A549 (cell line): ENCODE results near the gene RBBP7. TPM values are rescaled to one million over a fixed set of nuclear protein-coding genes. Genes with fewer than 3 reads are reported as not detected.

Source experiments
- ATAC-seq, 2 experiments: fragments of 200-7000 bp in 1 of 2; fragments of >200 bp in 1 of 2; cut with Nextera tagmentation in 1 of 2; cut with Tn5 transposase in 1 of 2; 3 replicates each; pipeline versions ENCODE4 v1.8.0 to v1.9.1; 2018 to 2020; ENCODE audit warnings: mild to moderate bottlenecking in 1 of 2, moderate library complexity in 1 of 2
- CTCF ChIA-PET: fragments of 300-600 bp; sonication (Branson Sonifier 250); formaldehyde crosslinking; extraction: SDS; loops from one replicate; lab custom pipeline; 2021; ENCODE audit warnings: antibody characterized with exemption, inconsistent platforms; lab: Yijun Ruan, JAX
- POLR2A ChIA-PET: fragments of 350-600 bp; formaldehyde crosslinking; extraction: SDS; loops from one replicate; lab custom pipeline; 2021; ENCODE audit warnings: antibody characterized with exemption, inconsistent platforms; lab: Yijun Ruan, JAX
- DNase-seq, 2 experiments: peaks; one replicate each; pipeline versions ENCODE4 v3.0.0 to v3.0.0-alpha.2; 2011 to 2016; ENCODE audit warnings: low read depth in 1 of 2, low spot score in 1 of 2
- FAIRE-seq: peaks from 2 replicates; lab custom pipeline; 2011; peaks lifted over from hg19 to GRCh38; lab: Jason Lieb, UNC
- H3K27ac ChIP-seq, 2 experiments: fragments of >200 bp; sonication (Bioruptor Twin); formaldehyde crosslinking; 3 replicates each; pipeline ENCODE4 v1.5.1; 2016 to 2017
- H3K4me1 ChIP-seq: fragments of >200 bp; sonication (Bioruptor Twin); formaldehyde crosslinking; 3 replicates; pipeline ENCODE4 v1.6.1; 2016
- H3K4me2 ChIP-seq: fragments of >200 bp; sonication (Bioruptor Twin); formaldehyde crosslinking; 3 replicates; pipeline ENCODE4 v1.6.1; 2016
- H3K4me3 ChIP-seq: fragments of >200 bp; sonication (Bioruptor Twin); formaldehyde crosslinking; 3 replicates; pipeline ENCODE4 v1.5.1; 2016
- H3K9me3 ChIP-seq: fragments of >200 bp; sonication (Bioruptor Twin); formaldehyde crosslinking; 3 replicates; pipeline ENCODE4 v1.6.1; 2016
- ATOH8 ChIP-seq: fragments of 250-450 bp; sonication (Bioruptor Pico); IDR thresholded peaks from 2 replicates; pipeline ENCODE4 v1.5.0; 2020; ENCODE audit warnings: low read depth, mild to moderate bottlenecking, moderate library complexity
- CEBPB ChIP-seq, 2 experiments: fragments of >200 bp in 1 of 2; sonication (Bioruptor Twin) in 1 of 2; formaldehyde crosslinking in 1 of 2; IDR thresholded peaks; 2 replicates each; pipeline ENCODE4 v1.6.1; 2012 to 2016
- CHD2 ChIP-seq: fragments of 150-350 bp; IDR thresholded peaks from 2 replicates; pipeline ENCODE4 v1.6.1; 2014; ENCODE audit warnings: low read length; ENCODE audit not compliant: partially characterized antibody
- CHD4 ChIP-seq: fragments of 200-600 bp; sonication (generic); IDR thresholded peaks from 2 replicates; pipeline ENCODE4 v1.6.1; 2016; ENCODE audit warnings: antibody characterized with exemption, mild to moderate bottlenecking, borderline replicate concordance
- E2F6 ChIP-seq: IDR thresholded peaks from 2 replicates; pipeline ENCODE4 v1.6.1; 2012; ENCODE audit warnings: low read depth, borderline replicate concordance
- EHMT2 ChIP-seq: fragments of 200-600 bp; sonication (generic); IDR thresholded peaks from 2 replicates; pipeline ENCODE4 v1.6.1; 2016; ENCODE audit warnings: antibody characterized with exemption, low read depth, mild to moderate bottlenecking, moderate library complexity
- EP300 ChIP-seq, 2 experiments: fragments of >200 bp; sonication (Bioruptor Twin); formaldehyde crosslinking; IDR thresholded peaks; 2 replicates in 1 of 2; 3 replicates in 1 of 2; pipeline ENCODE4 v1.6.1; 2016 to 2017
- HMGXB4 ChIP-seq: fragments of 250-450 bp; sonication (Bioruptor Pico); IDR thresholded peaks from 2 replicates; pipeline ENCODE4 v1.5.0; 2021; ENCODE audit warnings: mild to moderate bottlenecking, moderate library complexity, borderline replicate concordance
- JUN ChIP-seq, 2 experiments: fragments of >200 bp; sonication (Bioruptor Twin); formaldehyde crosslinking; IDR thresholded peaks; 2 replicates in 1 of 2; 3 replicates in 1 of 2; pipeline ENCODE4 v1.6.1; 2016 to 2017
- KDM5A ChIP-seq: fragments of 200-600 bp; sonication (generic); IDR thresholded peaks from 2 replicates; pipeline ENCODE4 v1.6.1; 2016; ENCODE audit warnings: antibody characterized with exemption, mild to moderate bottlenecking
- MAFK ChIP-seq: fragments of 450-650 bp; IDR thresholded peaks from 2 replicates; pipeline ENCODE4 v1.6.1; 2014; ENCODE audit not compliant: partially characterized antibody
- MAX ChIP-seq: IDR thresholded peaks from 2 replicates; pipeline ENCODE4 v1.6.1; 2012
- MYC ChIP-seq: IDR thresholded peaks from 2 replicates; pipeline ENCODE4 v1.6.1; 2012; ENCODE audit warnings: mild to moderate bottlenecking, inconsistent platforms, low read length, improper control_type of control experiment, borderline replicate concordance
- NR3C1 ChIP-seq: fragments of >200 bp; sonication (Bioruptor Twin); formaldehyde crosslinking; IDR thresholded peaks from 3 replicates; pipeline ENCODE4 v1.6.1; 2017
- REST ChIP-seq: fragments of 200-600 bp; sonication (generic); IDR thresholded peaks from 2 replicates; pipeline ENCODE4 v1.6.1; 2016; ENCODE audit warnings: antibody characterized with exemption, mild to moderate bottlenecking, moderate library complexity
- SREBF2 ChIP-seq: fragments of 450-650 bp; IDR thresholded peaks from 2 replicates; pipeline ENCODE4 v1.6.1; 2014; ENCODE audit warnings: mild to moderate bottlenecking, moderate library complexity
- ZC3H11A ChIP-seq: fragments of 450-650 bp; IDR thresholded peaks from 2 replicates; pipeline ENCODE4 v1.6.1; 2014; ENCODE audit warnings: antibody characterized with exemption, mild to moderate bottlenecking
- ZFP36 ChIP-seq: fragments of 450-650 bp; IDR thresholded peaks from 2 replicates; pipeline ENCODE4 v1.6.1; 2014; ENCODE audit warnings: borderline replicate concordance; ENCODE audit not compliant: partially characterized antibody
- ZNF302 ChIP-seq: fragments of 250-450 bp; sonication (Bioruptor Pico); IDR thresholded peaks from 2 replicates; pipeline ENCODE4 v1.9.0; 2021; ENCODE audit warnings: inconsistent platforms, mild to moderate bottlenecking, moderate library complexity
- ZSCAN20 ChIP-seq: fragments of 250-450 bp; sonication (Bioruptor Pico); IDR thresholded peaks from 2 replicates; pipeline ENCODE4 v1.8.0; 2022; ENCODE audit warnings: mild to moderate bottlenecking, moderate library complexity
- WGBS: methylation state at CpG from one replicate; pipeline ENCODE4 v1.1.6; 2017; ENCODE audit errors: missing lambda C conversion rate; 5-methylcytosine and 5-hydroxymethylcytosine counted together
- polyA plus RNA-seq, 4 experiments: library from polyadenylated mRNA; depleted of rRNA in 3 of 4; stranded (reverse); fragments of >200 nt; fragmentation: RNase III in 1 of 4; extraction: RNeasy Plus Mini Kit Qiagen cat#74134 plus additional on column Dnase treatment in 1 of 4; gene quantifications; 2 replicates in 3 of 4; 3 replicates in 1 of 4; pipeline ENCODE4 v1.2.3, GENCODE V29; 2011 to 2017

RBBP7 gene
- polyA plus RNA-seq, 2 of the 4 experiments (the other 2 are of a cell fraction) = 222 to 301 TPM

GRCh38 chrX:16804923-16805464 is 65.2 kb downstream of the RBBP7 start:
- Histone ChIP-seq H3K4me2 (no peak overlapping the region), H3K4me3 (no peak overlapping the region), H3K4me1 (peaks cover 20% of the 10 kb centered on the region), H3K27ac (no peak overlapping the region), H3K9me3 (no peaks in the 10 kb centered on the region)
- DNase-seq (no peak), ATAC-seq (no peak), FAIRE-seq (no peak)
- ChIA-PET CTCF (interaction anchor here (0.6 to 0.8 kb wide), 2 partner anchors 21 to 1015 kb away, joined by 3 to 4 read pairs; no protein-coding TSS in a partner anchor), POLR2A (no interaction called here)
- WGBS = 79% methylated on average over 8 of the region's 8 CpGs
- TF ChIP-seq JUN (IDR thresholded peaks at IDR 0.05) (no peak), EHMT2 (no peak), CHD2 (no peak), MAX (no peak), MAFK (no peak), ZSCAN20 (CRISPR knock-in tag) (no peak), KDM5A (no peak), NR3C1 (no peak), ZC3H11A (no peak), CEBPB (IDR thresholded peaks at IDR 0.05) (no peak), EP300 (IDR thresholded peaks at IDR 0.05) (no peak), HMGXB4 (CRISPR knock-in tag) (no peak), REST (no peak), ZFP36 (no peak)

- no peak for FAIRE-seq
- WGBS = 83% methylated on average over 4 of the region's 4 CpGs
- no peak for TF ChIP-seq E2F6
- TF ChIP-seq ATOH8 (CRISPR knock-in tag) = no peak
- TF ChIP-seq SREBF2 = no peak
- TF ChIP-seq ZNF302 (CRISPR knock-in tag) = no peak
- no peak for TF ChIP-seq ZC3H11A
- no peak for TF ChIP-seq CHD2
- no peak for TF ChIP-seq MYC
- no peak for TF ChIP-seq CHD4
Observed at GRCh38 chrX:16797841-16798240, 72.3 kb downstream of the RBBP7 start.

More at GRCh38 chrX:16797841-16798240, 72.3 kb downstream of the RBBP7 start:
- no peak for DNase-seq
- Histone ChIP-seq H3K4me2 (no peak overlapping the region), H3K9me3 (no peaks in the 10 kb centered on the region), H3K4me1 (no peaks in the 10 kb centered on the region), H3K4me3 (no peak overlapping the region), H3K27ac (no peak overlapping the region)
- ChIA-PET CTCF (no interaction called here), POLR2A (interaction anchor here (1.4 kb wide), 1 partner anchor 79 kb away, joined by 3 read pairs; the partner anchor contains the start of gene SYAP1)
- ATAC-seq = no peak
